ENCODE measurements around the gene SI.

The SI gene

GRCh38 chr3:165078293-165078692 is at the start of gene SI:
Gene SI (minus strand): TSS chr3:165078496. CDS start chr3:165076012, 2,484 bp downstream.
- peak within 1 kb of the TSS; percentile 34 for H3K27ac ChIP-seq
- no peak for TF ChIP-seq CTCF (conservative IDR thresholded peaks at IDR 0.05)

- no peak overlapping the region for H3K27ac ChIP-seq
- no peak for TF ChIP-seq CTCF (conservative IDR thresholded peaks at IDR 0.05)
These were observed 47.5 kb upstream of the SI start for GRCh38 chr3:165125836-165126235.

GRCh38 chr3:165111401-165111800 is 33.1 kb upstream of the SI start:
- H3K27ac ChIP-seq = no peak overlapping the region
- TF ChIP-seq CTCF (conservative IDR thresholded peaks at IDR 0.05) = no peak

GRCh38 chr3:165103616-165104015 is 25.3 kb upstream of the SI start:
- TF ChIP-seq CTCF (conservative IDR thresholded peaks at IDR 0.05) = no peak
- H3K27ac ChIP-seq = no peak overlapping the region

- no peak for TF ChIP-seq CTCF (conservative IDR thresholded peaks at IDR 0.05)
- no peak overlapping the region for H3K27ac ChIP-seq
These were observed 4.4 kb upstream of the SI start for GRCh38 chr3:165082650-165083049.

- no peak for TF ChIP-seq CTCF (conservative IDR thresholded peaks at IDR 0.05)
- H3K27ac ChIP-seq = no peak overlapping the region
These were observed 2.9 kb upstream of the SI start for GRCh38 chr3:165081183-165081582.

GRCh38 chr3:165075695-165076094 is 2.6 kb downstream of the SI start:
- TF ChIP-seq CTCF (conservative IDR thresholded peaks at IDR 0.05) = no peak
- no peak overlapping the region for H3K27ac ChIP-seq

- TF ChIP-seq CTCF (conservative IDR thresholded peaks at IDR 0.05) = peak; percentile 68
- no peak overlapping the region for H3K27ac ChIP-seq
These were observed 7.6 kb downstream of the SI start for GRCh38 chr3:165070682-165071081.

All from VCaP (cell line).